HG02884 (cell line): ENCODE results near the gene TCF19.

Experiments
- ATAC-seq: cut with Tn5 transposase; IDR thresholded peaks from one replicate; pipeline ENCODE4 v1.9.1; 2021; ENCODE audit warnings: mild to moderate bottlenecking, moderate library complexity; ENCODE audit not compliant: unreplicated experiment

Gene TCF19

GRCh38 chr6:31202259-31203166 is 44.1 kb downstream of the TCF19 start:
- ATAC-seq = no peak

DNA sequence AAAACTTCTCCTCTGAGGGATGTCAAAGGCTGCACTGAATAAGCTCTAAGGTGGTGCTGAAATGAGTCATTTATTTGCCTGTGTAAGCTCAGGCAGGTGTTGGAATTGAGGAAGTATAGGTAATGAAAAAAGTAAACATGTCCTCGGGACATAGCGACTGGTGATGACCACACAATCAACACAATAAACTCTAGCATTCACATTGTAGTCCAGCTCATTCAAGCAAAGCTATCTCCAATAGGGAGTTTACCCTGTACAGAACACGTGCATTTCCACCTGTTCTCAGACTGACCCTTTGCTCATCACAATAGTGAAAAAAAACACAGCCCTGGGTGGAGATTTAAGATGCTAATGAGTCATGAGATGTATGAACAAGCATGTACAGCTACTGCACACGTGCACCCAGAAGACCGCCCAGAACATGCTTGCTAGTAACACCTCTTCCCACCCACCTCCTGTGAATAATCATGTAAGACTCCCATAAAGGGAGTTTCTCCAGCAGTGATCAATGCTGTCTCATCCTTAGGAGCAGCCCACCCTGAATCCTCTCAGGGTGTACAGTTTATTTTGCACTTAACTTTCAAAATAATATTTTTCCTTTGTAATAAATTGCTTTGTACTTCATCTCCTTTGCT is 45.1 kb downstream of the TCF19 start:
- ATAC-seq = peak; percentile 52

DNA sequence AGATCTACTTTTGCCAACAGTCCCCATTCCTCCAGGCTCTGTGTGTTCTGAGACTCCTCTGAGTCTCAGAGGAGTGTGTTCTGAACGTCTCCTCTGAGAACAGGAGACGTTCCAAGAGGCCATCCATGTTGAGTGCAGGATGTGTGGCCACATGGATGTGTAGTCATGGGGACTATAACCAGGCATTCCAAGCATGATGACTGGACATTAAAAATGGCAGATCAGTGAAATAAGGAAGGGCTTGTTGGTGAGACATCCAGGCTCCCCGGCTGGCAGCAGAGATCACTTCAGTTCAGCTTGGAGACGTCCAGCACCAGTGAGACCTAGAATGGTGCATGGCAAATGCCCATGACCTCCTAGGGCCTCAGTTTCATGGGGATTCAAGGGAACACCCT is 46.4 kb downstream of the TCF19 start:
- ATAC-seq = no peak

DNA sequence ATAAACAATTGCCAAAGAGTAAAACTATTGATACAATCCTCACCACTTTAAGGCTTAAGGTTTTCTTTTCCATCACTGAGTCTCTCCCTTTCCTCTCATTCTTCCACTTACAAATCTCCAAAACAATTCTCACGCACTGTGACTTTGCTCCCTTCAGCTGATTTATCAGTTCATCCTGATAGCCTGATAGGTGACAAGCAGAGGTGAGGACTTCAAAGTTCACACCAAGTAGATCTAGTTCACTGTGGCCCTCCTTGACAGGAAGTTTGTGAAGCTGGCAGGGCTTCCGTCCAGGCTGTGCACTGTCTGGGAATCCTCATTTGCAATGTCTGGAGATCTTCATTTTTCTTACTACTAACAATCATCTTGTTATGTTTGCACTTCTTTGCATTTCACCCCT is 47.2 kb downstream of the TCF19 start:
- no peak for ATAC-seq

DNA sequence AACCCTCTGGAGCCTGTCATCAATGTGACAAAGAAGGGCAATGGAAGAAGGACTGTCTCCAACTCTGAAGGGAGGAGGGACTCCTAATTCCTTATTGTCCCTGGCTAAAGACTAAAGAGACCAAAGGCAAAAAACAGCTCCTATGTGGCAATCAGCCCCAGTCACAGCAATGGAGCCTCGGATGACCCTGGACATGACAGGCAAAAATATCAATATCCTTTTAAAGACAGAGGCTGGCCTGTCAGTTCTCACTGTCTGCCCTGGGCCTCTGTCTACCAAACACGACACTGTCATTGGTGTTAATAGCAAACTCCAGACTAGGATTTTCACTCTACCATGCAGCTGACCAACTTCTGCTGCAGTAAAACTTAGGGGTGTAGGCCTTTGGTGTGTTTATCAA is 50.1 kb downstream of the TCF19 start:
- ATAC-seq = no peak

DNA sequence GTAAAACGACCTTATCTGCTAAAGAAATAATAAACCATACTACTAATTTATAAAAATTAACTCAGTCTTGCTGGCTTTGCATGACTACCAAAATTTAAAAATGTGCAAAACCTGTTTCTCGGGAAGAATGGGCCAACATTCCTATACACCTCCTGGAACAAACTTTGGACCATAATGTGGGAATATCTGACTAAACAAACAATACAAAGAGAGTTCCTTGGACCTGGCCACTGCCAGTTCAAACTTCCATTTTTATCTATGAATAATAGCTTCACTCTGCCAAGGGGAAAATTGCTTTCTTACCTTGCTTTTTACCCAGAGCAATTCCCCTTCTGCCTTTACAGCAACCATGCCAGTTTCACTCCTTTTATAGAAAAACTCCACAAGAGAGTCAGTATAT is 50.7 kb downstream of the TCF19 start:
- ATAC-seq = no peak

DNA sequence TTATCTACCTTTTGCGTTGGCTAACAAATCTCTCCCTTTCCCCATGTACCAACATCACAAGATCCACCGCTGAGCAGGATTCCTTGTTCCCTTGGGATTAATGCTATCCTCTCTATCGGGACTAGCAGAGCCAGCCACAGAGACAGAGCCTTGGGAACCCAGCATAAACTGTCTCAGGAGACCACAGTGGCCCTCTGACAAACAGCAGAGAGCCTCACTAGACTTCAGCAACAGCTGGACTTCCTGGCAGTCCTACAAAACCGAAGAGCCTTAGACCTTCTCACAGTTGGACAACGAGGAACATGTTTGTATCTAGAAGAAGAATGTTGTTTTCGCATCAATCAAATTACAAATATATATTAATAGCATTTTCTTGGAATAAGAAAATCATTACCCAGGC is 51.7 kb downstream of the TCF19 start:
- ATAC-seq = no peak

DNA sequence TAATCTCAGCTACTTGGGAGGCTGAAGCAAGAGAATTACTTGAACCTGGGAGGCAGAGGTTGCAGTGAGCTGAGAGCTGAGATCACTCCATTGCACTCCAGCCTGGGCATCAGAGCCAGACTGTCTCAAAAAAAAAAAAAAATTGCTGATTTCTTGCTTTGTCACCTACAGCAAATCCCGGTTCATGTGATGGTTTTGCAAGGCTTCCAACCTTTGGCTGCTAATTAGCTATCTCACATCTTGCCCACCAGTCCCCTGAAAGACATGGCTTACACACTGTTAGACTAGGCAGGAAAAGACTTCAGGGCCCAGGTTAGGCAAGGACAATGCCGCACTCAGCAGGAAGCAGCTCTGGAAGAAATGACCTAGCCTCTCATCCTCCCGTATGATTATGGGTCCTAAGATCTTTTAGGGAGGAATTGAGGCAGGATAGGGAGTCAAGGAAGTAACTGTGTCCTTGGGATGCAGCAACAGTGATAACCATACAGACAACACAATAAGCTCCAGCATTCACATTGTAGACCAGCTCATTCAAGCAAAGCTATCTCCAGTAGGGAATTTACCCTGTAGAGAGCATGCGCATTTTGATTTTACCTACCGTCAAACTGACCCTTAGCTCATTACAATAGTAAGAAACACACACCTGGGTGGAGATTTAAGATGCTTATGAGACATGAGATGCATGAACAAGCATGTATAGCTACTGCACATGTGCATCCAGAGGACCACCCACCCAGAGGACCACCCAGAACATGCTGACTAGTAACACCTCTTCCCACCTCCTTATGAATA is 52.5 kb downstream of the TCF19 start:
- no peak for ATAC-seq
